Measurements from ENCODE around the gene KLHL3.

The KLHL3 gene

GRCh38 chr5:137575847-137576246 is 160.0 kb downstream of the KLHL3 start:
- Histone ChIP-seq H3K9ac (ENCODE audit: low read length) (no peak overlapping the region), H3K36me3 (ENCODE audit: control insufficient read depth, insufficient read depth, low read length) (no peaks in the 10 kb centered on the region), H3K4me3 (ENCODE audit: low read depth, low read length) (no peak overlapping the region), H3K27ac (ENCODE audit: low read depth, low read length) (no peak overlapping the region), H3K27me3 (ENCODE audit: control insufficient read depth, insufficient read depth, low read length) (no peaks in the 10 kb centered on the region), H3K4me1 (ENCODE audit: control insufficient read depth, insufficient read depth, low read length) (no peaks in the 10 kb centered on the region), H3K9me3 (ENCODE audit: control insufficient read depth, insufficient read depth, low read depth, low read length) (no peaks in the 10 kb centered on the region)

- no peak overlapping the region for H3K27ac ChIP-seq (ENCODE audit: low read depth, low read length)
- H3K9ac ChIP-seq (ENCODE audit: low read length) = no peak overlapping the region
- H3K27me3 ChIP-seq (ENCODE audit: control insufficient read depth, insufficient read depth, low read length) = no peaks in the 10 kb centered on the region
- no peak overlapping the region for H3K4me3 ChIP-seq (ENCODE audit: low read depth, low read length)
- no peaks in the 10 kb centered on the region for H3K4me1 ChIP-seq (ENCODE audit: control insufficient read depth, insufficient read depth, low read length)
- H3K9me3 ChIP-seq (ENCODE audit: control insufficient read depth, insufficient read depth, low read depth, low read length) = no peaks in the 10 kb centered on the region
- H3K36me3 ChIP-seq (ENCODE audit: control insufficient read depth, insufficient read depth, low read length) = no peaks in the 10 kb centered on the region
Observed at GRCh38 chr5:137575211-137575610, 160.7 kb downstream of the KLHL3 start.

- Histone ChIP-seq H3K27me3 (ENCODE audit: control insufficient read depth, insufficient read depth, low read length) (no peaks in the 10 kb centered on the region), H3K9me3 (ENCODE audit: control insufficient read depth, insufficient read depth, low read depth, low read length) (no peaks in the 10 kb centered on the region), H3K9ac (ENCODE audit: low read length) (no peak overlapping the region), H3K27ac (ENCODE audit: low read depth, low read length) (no peak overlapping the region), H3K4me1 (ENCODE audit: control insufficient read depth, insufficient read depth, low read length) (no peaks in the 10 kb centered on the region), H3K4me3 (ENCODE audit: low read depth, low read length) (no peak overlapping the region), H3K36me3 (ENCODE audit: control insufficient read depth, insufficient read depth, low read length) (no peaks in the 10 kb centered on the region)
Observed at GRCh38 chr5:137573376-137573775, 162.5 kb downstream of the KLHL3 start.

- no peaks in the 10 kb centered on the region for H3K27me3 ChIP-seq (ENCODE audit: control insufficient read depth, insufficient read depth, low read length)
Observed at GRCh38 chr5:137572042-137572695, 163.7 kb downstream of the KLHL3 start.

GRCh38 chr5:137570070-137570469 is 165.8 kb downstream of the KLHL3 start:
- H3K27me3 ChIP-seq (ENCODE audit: control insufficient read depth, insufficient read depth, low read length) = no peaks in the 10 kb centered on the region
- no peak overlapping the region for H3K4me3 ChIP-seq (ENCODE audit: low read depth, low read length)
- no peak overlapping the region for H3K9ac ChIP-seq (ENCODE audit: low read length)
- H3K9me3 ChIP-seq (ENCODE audit: control insufficient read depth, insufficient read depth, low read depth, low read length) = no peaks in the 10 kb centered on the region
- no peaks in the 10 kb centered on the region for H3K4me1 ChIP-seq (ENCODE audit: control insufficient read depth, insufficient read depth, low read length)
- H3K27ac ChIP-seq (ENCODE audit: low read depth, low read length) = no peak overlapping the region
- H3K36me3 ChIP-seq (ENCODE audit: control insufficient read depth, insufficient read depth, low read length) = no peaks in the 10 kb centered on the region

More at GRCh38 chr5:137572042-137572695, 163.7 kb downstream of the KLHL3 start:
- no peaks in the 10 kb centered on the region for H3K9me3 ChIP-seq (ENCODE audit: control insufficient read depth, insufficient read depth, low read depth, low read length)
- no peak overlapping the region for H3K27ac ChIP-seq (ENCODE audit: low read depth, low read length)
- H3K9ac ChIP-seq (ENCODE audit: low read length) = no peak overlapping the region
- no peaks in the 10 kb centered on the region for H3K36me3 ChIP-seq (ENCODE audit: control insufficient read depth, insufficient read depth, low read length)
- no peak overlapping the region for H3K4me3 ChIP-seq (ENCODE audit: low read depth, low read length)
- H3K4me1 ChIP-seq (ENCODE audit: control insufficient read depth, insufficient read depth, low read length) = no peaks in the 10 kb centered on the region

Data from HUES6 (cell line).